Measurements from ENCODE around the gene KCNC3. TPM values are rescaled to one million over a fixed set of nuclear protein-coding genes. Genes with fewer than 3 reads are reported as not detected.

Gene KCNC3
- polyA plus RNA-seq, 2 of the 4 experiments (the other 2 are of a cell fraction) = 0.17 to 1.4 TPM

GRCh38 chr19:50309396-50310125 is 19.6 kb downstream of the KCNC3 start:
- H3K27ac ChIP-seq = no peak overlapping the region
- TF ChIP-seq FOSB (CRISPR knock-in tag; IDR thresholded peaks at IDR 0.05) = no peak
- no peak overlapping the region for H3K4me2 ChIP-seq
- ChIA-PET POLR2A (interaction anchor here (1.1 kb wide), 1 partner anchor 9 kb away, joined by 4 read pairs; no protein-coding TSS in a partner anchor), CTCF (interaction anchor here (1.0 to 1.8 kb wide), 2 partner anchors 8 to 19 kb away, joined by 5 to 6 read pairs; partner anchors contain the start of gene KCNC3)
- DNase-seq (ENCODE audit: low read depth in 1 of 2, low spot score in 1 of 2) = no peak
- H3K4me3 ChIP-seq = no peak overlapping the region
- no peak for ATAC-seq
- peaks cover 15% of the 10 kb centered on the region for H3K4me1 ChIP-seq
- no peak for FAIRE-seq
- H3K9me3 ChIP-seq = no peaks in the 10 kb centered on the region
- 77% methylated on average over 15 of the region's 16 CpGs for WGBS (ENCODE audit: missing lambda C conversion rate)

- POLR2A ChIA-PET = no interaction called here
- no peak overlapping the region for H3K27ac ChIP-seq
- H3K4me2 ChIP-seq = no peak overlapping the region
- ATAC-seq (no peak), DNase-seq (ENCODE audit: low read depth in 1 of 2, low spot score in 1 of 2) (no peak), FAIRE-seq (no peak)
- WGBS (ENCODE audit: missing lambda C conversion rate) = 77% methylated on average over 21 of the region's 21 CpGs
- no peak overlapping the region for H3K4me3 ChIP-seq
- no peaks in the 10 kb centered on the region for H3K9me3 ChIP-seq
- CTCF ChIA-PET = interaction anchor here (1.0 to 1.5 kb wide), 2 partner anchors 11 to 22 kb away, joined by 3 read pairs; no protein-coding TSS in a partner anchor
- peaks cover 9% of the 10 kb centered on the region for H3K4me1 ChIP-seq
- TF ChIP-seq EHMT2 (IDR thresholded peaks at IDR 0.05; ENCODE audit: low read depth) = no peak
- TF ChIP-seq, protein P1, sequence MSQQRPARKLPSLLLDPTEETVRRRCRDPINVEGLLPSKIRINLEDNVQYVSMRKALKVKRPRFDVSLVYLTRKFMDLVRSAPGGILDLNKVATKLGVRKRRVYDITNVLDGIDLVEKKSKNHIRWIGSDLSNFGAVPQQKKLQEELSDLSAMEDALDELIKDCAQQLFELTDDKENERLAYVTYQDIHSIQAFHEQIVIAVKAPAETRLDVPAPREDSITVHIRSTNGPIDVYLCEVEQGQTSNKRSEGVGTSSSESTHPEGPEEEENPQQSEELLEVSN (IDR thresholded peaks at IDR 0.05; ENCODE audit: borderline replicate concordance, low read depth) = no peak
- no peak for TF ChIP-seq EHF (CRISPR knock-in tag; IDR thresholded peaks at IDR 0.05)
- no peak for TF ChIP-seq POLR2AphosphoS2 (conservative IDR thresholded peaks at IDR 0.05; ENCODE audit: low read length)
- no peak for TF ChIP-seq HDAC2 (IDR thresholded peaks at IDR 0.05)
- no peak for TF ChIP-seq NFE2L2 (conservative IDR thresholded peaks at IDR 0.05; ENCODE audit: low read length)
- no peak for TF ChIP-seq CHD4 (IDR thresholded peaks at IDR 0.05; ENCODE audit: borderline replicate concordance)
- no peak for TF ChIP-seq KDM1A (IDR thresholded peaks at IDR 0.05; ENCODE audit: low read depth)
- TF ChIP-seq ESRRA (IDR thresholded peaks at IDR 0.05; ENCODE audit: borderline replicate concordance, low read length) = no peak
- no peak for TF ChIP-seq SMC3 (IDR thresholded peaks at IDR 0.05)
- TF ChIP-seq NPAS2 (CRISPR knock-in tag; IDR thresholded peaks at IDR 0.05; ENCODE audit: borderline replicate concordance) = no peak
- no peak for TF ChIP-seq RNF2 (IDR thresholded peaks at IDR 0.05; ENCODE audit: borderline replicate concordance, low read depth)
- no peak for TF ChIP-seq TFCP2L1 (CRISPR knock-in tag; IDR thresholded peaks at IDR 0.05)
- no peak for TF ChIP-seq HMGXB4 (CRISPR knock-in tag; IDR thresholded peaks at IDR 0.05; ENCODE audit: borderline replicate concordance)
Measured at GRCh38 chr19:50308991-50309390, 20.2 kb downstream of the KCNC3 start.

DNA sequence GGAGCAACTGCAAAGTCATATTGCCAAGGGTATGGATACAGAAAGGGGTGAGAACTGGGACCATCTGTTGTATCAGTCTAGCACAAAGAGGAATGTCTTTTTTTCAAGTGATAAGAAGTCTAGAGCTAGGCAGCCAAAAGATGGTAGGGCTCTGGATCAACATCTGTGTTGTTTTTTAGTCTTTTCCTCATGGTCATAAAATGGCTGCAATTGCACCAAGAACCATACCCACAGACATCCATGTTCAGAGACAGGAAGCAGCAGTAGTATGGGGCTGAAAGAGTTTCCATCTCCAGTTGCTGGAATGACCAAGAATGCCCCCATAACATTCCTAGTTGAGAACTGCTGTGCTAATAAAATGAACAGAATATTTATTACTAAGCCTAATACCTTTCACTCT is 25.6 kb downstream of the KCNC3 start:
- TF ChIP-seq RAD21 (conservative IDR thresholded peaks at IDR 0.05 in 1 of 2, IDR thresholded peaks at IDR 0.05 in 1 of 2) (no peak), HOXA7 (CRISPR knock-in tag; IDR thresholded peaks at IDR 0.05) (no peak), ELK1 (IDR thresholded peaks at IDR 0.05; ENCODE audit: low read depth, low read length) (no peak), ZC3H11A (IDR thresholded peaks at IDR 0.05) (no peak), TFCP2L1 (CRISPR knock-in tag; IDR thresholded peaks at IDR 0.05) (no peak), HMGXB4 (CRISPR knock-in tag; IDR thresholded peaks at IDR 0.05; ENCODE audit: borderline replicate concordance) (no peak)
- TF ChIP-seq, protein P2, sequence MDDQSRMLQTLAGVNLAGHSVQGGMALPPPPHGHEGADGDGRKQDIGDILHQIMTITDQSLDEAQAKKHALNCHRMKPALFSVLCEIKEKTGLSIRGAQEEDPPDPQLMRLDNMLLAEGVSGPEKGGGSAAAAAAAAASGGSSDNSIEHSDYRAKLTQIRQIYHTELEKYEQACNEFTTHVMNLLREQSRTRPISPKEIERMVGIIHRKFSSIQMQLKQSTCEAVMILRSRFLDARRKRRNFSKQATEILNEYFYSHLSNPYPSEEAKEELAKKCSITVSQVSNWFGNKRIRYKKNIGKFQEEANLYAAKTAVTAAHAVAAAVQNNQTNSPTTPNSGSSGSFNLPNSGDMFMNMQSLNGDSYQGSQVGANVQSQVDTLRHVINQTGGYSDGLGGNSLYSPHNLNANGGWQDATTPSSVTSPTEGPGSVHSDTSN (IDR thresholded peaks at IDR 0.05) = no peak
- H3K4me2 ChIP-seq = no peak overlapping the region
- CTCF ChIA-PET = interaction anchor here (1.0 to 2.3 kb wide), 3 partner anchors 12 to 66 kb away, joined by 3 to 8 read pairs (median 4); no protein-coding TSS in a partner anchor
- FAIRE-seq (no peak), ATAC-seq (no peak), DNase-seq (ENCODE audit: low read depth in 1 of 2, low spot score in 1 of 2) (no peak)
- H3K9me3 ChIP-seq = no peaks in the 10 kb centered on the region
- H3K4me1 ChIP-seq = peaks cover 19% of the 10 kb centered on the region
- no peak overlapping the region for H3K4me3 ChIP-seq
- POLR2A ChIA-PET = no interaction called here
- H3K27ac ChIP-seq = no peak overlapping the region

Measured in A549 (cell line).